CD8-positive, alpha-beta memory T cell (primary cell): ENCODE results near the gene LRRC56. TPM values are rescaled to one million over a fixed set of nuclear protein-coding genes. Genes with fewer than 3 reads are reported as not detected.
"Not testable (repeated sequence)": the region's sequence is repeated elsewhere in the genome, so short reads cannot be mapped to it uniquely, and the experiment has no call there.

ENCODE experiments used
- CTCF ChIA-PET: fragments of 350-600 bp; sonication (Branson Sonifier 250); formaldehyde crosslinking; loops from one replicate; lab custom pipeline; 2021; ENCODE audit warnings: antibody characterized with exemption; lab: Charles Lee
- POLR2A ChIA-PET: fragments of 350-600 bp; sonication (Branson Sonifier 250); formaldehyde crosslinking; loops from one replicate; lab custom pipeline; 2021; ENCODE audit warnings: antibody characterized with exemption; lab: Charles Lee
- DNase-seq, 5 donors: peaks; one replicate each; pipeline versions ENCODE4 v3.0.0 to v3.0.0-alpha.2; 2020 to 2022; ENCODE audit warnings: mixed read lengths in 1 of 5
- H3K27ac ChIP-seq: one replicate; pipeline ENCODE4 v1.7.0; 2013; ENCODE audit warnings: low read depth, mild to moderate bottlenecking, low read length, moderate library complexity
- H3K27me3 ChIP-seq: 2 replicates; pipeline ENCODE4 v1.7.0; 2013; ENCODE audit warnings: low read length, mild to moderate bottlenecking; ENCODE audit not compliant: insufficient read depth, poor library complexity, severe bottlenecking
- H3K36me3 ChIP-seq: 2 replicates; pipeline ENCODE4 v1.7.0; 2013; ENCODE audit warnings: mild to moderate bottlenecking, low read length, moderate library complexity; ENCODE audit not compliant: insufficient read depth
- H3K4me1 ChIP-seq: 2 replicates; pipeline ENCODE4 v1.7.0; 2013; ENCODE audit warnings: mild to moderate bottlenecking, low read length, moderate library complexity; ENCODE audit not compliant: insufficient read depth
- H3K4me3 ChIP-seq: 2 replicates; pipeline ENCODE4 v1.7.0; 2013; ENCODE audit warnings: mild to moderate bottlenecking, low read length
- H3K9me3 ChIP-seq: 2 replicates; pipeline ENCODE4 v1.7.0; 2013; ENCODE audit warnings: mild to moderate bottlenecking, low read length
- H3K27ac Mint-ChIP-seq, 8 donors: one replicate each; pipeline ENCODE4 v1.8.0; 2020 to 2021; ENCODE audit warnings: mixed read lengths in 8 of 8, mild to moderate bottlenecking in 6 of 8, inconsistent platforms in 3 of 8, moderate library complexity in 3 of 8
- H3K27me3 Mint-ChIP-seq, 2 donors: one replicate each; pipeline ENCODE4 v1.8.0; 2020 to 2021; ENCODE audit warnings: mixed read lengths in 2 of 2, mild to moderate bottlenecking in 1 of 2, moderate library complexity in 1 of 2
- H3K36me3 Mint-ChIP-seq, 3 donors: one replicate each; pipeline ENCODE4 v1.8.0; 2020 to 2021; ENCODE audit warnings: mixed read lengths in 3 of 3, inconsistent platforms in 1 of 3, mild to moderate bottlenecking in 1 of 3
- H3K4me1 Mint-ChIP-seq, 3 donors: one replicate each; pipeline ENCODE4 v1.8.0; 2020 to 2021; ENCODE audit warnings: mixed read lengths in 3 of 3, inconsistent platforms in 1 of 3, mild to moderate bottlenecking in 1 of 3
- H3K4me3 Mint-ChIP-seq, 7 donors: one replicate each; pipeline ENCODE4 v1.8.0; 2020 to 2021; ENCODE audit warnings: mixed read lengths in 7 of 7, mild to moderate bottlenecking in 6 of 7, moderate library complexity in 4 of 7, inconsistent platforms in 2 of 7
- H3K9me3 Mint-ChIP-seq, 5 donors: one replicate each; pipeline ENCODE4 v1.8.0; 2020 to 2022; ENCODE audit warnings: mixed read lengths in 5 of 5, mild to moderate bottlenecking in 3 of 5, moderate library complexity in 2 of 5, inconsistent platforms in 1 of 5
- polyA plus RNA-seq: library from polyadenylated mRNA; unstranded; fragments of 300-500 nt; fragmentation: Illumina TruSeq; gene quantifications from one replicate; pipeline ENCODE4 v1.2.3, GENCODE V29; 2021
- total RNA-seq, 2 experiments: library from RNA; stranded (reverse); gene quantifications; one replicate each; pipeline ENCODE4 v1.2.3, GENCODE V29; 2021

The LRRC56 gene
- total and polyA plus RNA-seq, 3 experiments from 2014 or later, result 0.81 to 2.1 (median 1.8) TPM

- no peaks in the 10 kb centered on the region for H3K36me3 ChIP-seq
- Mint-ChIP-seq H3K27ac (peak overlapping the region in 7 of 8 donors; percentile 39 to 87 (median 81)), H3K27me3 (no peaks in the 10 kb centered on the region), H3K4me1 (peaks cover 0 to 10% (median 3%) of the 10 kb centered on the region in 3 donors), H3K4me3 (peak overlapping the region; percentile 39 to 82 (median 74)), H3K9me3 (no peaks in the 10 kb centered on the region), H3K36me3 (peaks cover 0 to 8% (median 0%) of the 10 kb centered on the region in 3 donors)
- CTCF ChIA-PET, result interaction anchor here (1.4 kb wide), 1 partner anchor 155 kb away, joined by 3 read pairs; no protein-coding TSS in a partner anchor
- no peaks in the 10 kb centered on the region for H3K27me3 ChIP-seq
- DNase-seq, result peak in 4 of 5 donors; percentile 22 to 66 (median 35)
- H3K9me3 ChIP-seq, result no peaks in the 10 kb centered on the region
- POLR2A ChIA-PET, result interaction anchor here (0.8 to 1.2 kb wide), 5 partner anchors 8 to 360 kb away, joined by 3 to 4 read pairs (median 3); partner anchors contain the start of genes BET1L, IRF7, PHRF1 and RIC8A
- H3K4me1 ChIP-seq, result peaks cover 9% of the 10 kb centered on the region
- H3K4me3 ChIP-seq, result no peak overlapping the region
- peak overlapping the region; percentile 60 for H3K27ac ChIP-seq
Measured at GRCh38 chr11:567629-568292, 30.4 kb downstream of the LRRC56 start.

- POLR2A ChIA-PET, result interaction anchor here (0.6 to 1.2 kb wide), 7 partner anchors 12 to 361 kb away, joined by 3 to 4 read pairs (median 3); partner anchors contain the start of genes BET1L, IRF7, RIC8A and TMEM80
- Mint-ChIP-seq H3K27me3 (no peaks in the 10 kb centered on the region), H3K27ac (peak overlapping the region in 2 of 8 donors; percentile 63 to 74), H3K4me1 (peaks cover 0 to 10% (median 3%) of the 10 kb centered on the region in 3 donors), H3K4me3 (peak overlapping the region; percentile 68 to 90 (median 75)), H3K36me3 (peaks cover 0 to 6% (median 0%) of the 10 kb centered on the region in 3 donors), H3K9me3 (no peaks in the 10 kb centered on the region)
- CTCF ChIA-PET, result no interaction called here
- Histone ChIP-seq H3K9me3 (no peaks in the 10 kb centered on the region), H3K27ac (peak overlapping the region; percentile 80), H3K27me3 (no peaks in the 10 kb centered on the region), H3K4me3 (peak overlapping the region; percentile 60), H3K36me3 (no peaks in the 10 kb centered on the region), H3K4me1 (peaks cover 9% of the 10 kb centered on the region)
- DNase-seq, result peak; percentile 90 to 97 (median 94)
Measured at GRCh38 chr11:568306-569157, 31.2 kb downstream of the LRRC56 start.

- Histone ChIP-seq H3K27ac (peak overlapping the region; percentile 80), H3K4me1 (peaks cover 9% of the 10 kb centered on the region), H3K27me3 (no peaks in the 10 kb centered on the region), H3K4me3 (peak overlapping the region; percentile 60), H3K9me3 (no peaks in the 10 kb centered on the region), H3K36me3 (no peaks in the 10 kb centered on the region)
- Mint-ChIP-seq H3K4me3 (peak overlapping the region; percentile 68 to 90 (median 79)), H3K36me3 (peaks cover 0 to 1% (median 0%) of the 10 kb centered on the region in 3 donors), H3K9me3 (no peaks in the 10 kb centered on the region), H3K27me3 (no peaks in the 10 kb centered on the region), H3K4me1 (peaks cover 4 to 13% (median 6%) of the 10 kb centered on the region in 3 donors), H3K27ac (peak overlapping the region in 6 of 8 donors; percentile 54 to 79 (median 70))
- no peak for DNase-seq
- ChIA-PET CTCF (no interaction called here), POLR2A (interaction anchor here (0.6 to 1.2 kb wide), 5 partner anchors 13 to 285 kb away, joined by 3 to 4 read pairs (median 3); partner anchors contain the start of gene TMEM80)
Measured at GRCh38 chr11:569158-569885, 32.0 kb downstream of the LRRC56 start.

- H3K36me3 Mint-ChIP-seq, result peaks cover 0 to 3% (median 0%) of the 10 kb centered on the region in 3 donors
- ChIA-PET POLR2A (no interaction called here), CTCF (interaction anchor here (1.0 kb wide), 1 partner anchor 17 kb away, joined by 3 read pairs; no protein-coding TSS in a partner anchor)
- H3K27ac Mint-ChIP-seq, result peak overlapping the region in 1 of 8 donors; percentile 65
- H3K4me3 ChIP-seq, result no peak overlapping the region
- peaks cover 7 to 8% of the 10 kb centered on the region in 2 donors for H3K27me3 Mint-ChIP-seq
- H3K4me1 ChIP-seq, result peaks cover 15% of the 10 kb centered on the region
- DNase-seq, result no peak
- no peaks in the 10 kb centered on the region for H3K9me3 Mint-ChIP-seq
- no peak overlapping the region for H3K27ac ChIP-seq
- no peaks in the 10 kb centered on the region for H3K36me3 ChIP-seq
- peak overlapping the region in 2 of 7 donors; percentile 23 to 41 for H3K4me3 Mint-ChIP-seq
- no peaks in the 10 kb centered on the region for H3K9me3 ChIP-seq
- peaks cover 13 to 26% (median 15%) of the 10 kb centered on the region in 3 donors for H3K4me1 Mint-ChIP-seq
- H3K27me3 ChIP-seq, result no peaks in the 10 kb centered on the region
Measured at GRCh38 chr11:571802-572185, 34.5 kb downstream of the LRRC56 start.

GRCh38 chr11:573146-573759, 35.9 kb downstream of the LRRC56 start:
- no peaks in the 10 kb centered on the region for H3K9me3 Mint-ChIP-seq
- POLR2A ChIA-PET, result no interaction called here
- H3K4me3 Mint-ChIP-seq, result peak overlapping the region in 1 of 7 donors; percentile 74
- H3K36me3 Mint-ChIP-seq, result peaks cover 0 to 6% (median 0%) of the 10 kb centered on the region in 3 donors
- no peak overlapping the region for H3K4me3 ChIP-seq
- CTCF ChIA-PET, result no interaction called here
- no peak overlapping the region for H3K27ac Mint-ChIP-seq
- no peaks in the 10 kb centered on the region for H3K27me3 ChIP-seq
- H3K27me3 Mint-ChIP-seq, result peaks cover 7 to 8% of the 10 kb centered on the region in 2 donors
- no peaks in the 10 kb centered on the region for H3K36me3 ChIP-seq
- H3K4me1 ChIP-seq, result peaks cover 28% of the 10 kb centered on the region
- DNase-seq, result no peak
- peaks cover 24 to 36% (median 24%) of the 10 kb centered on the region in 3 donors for H3K4me1 Mint-ChIP-seq
- no peak overlapping the region for H3K27ac ChIP-seq
- no peaks in the 10 kb centered on the region for H3K9me3 ChIP-seq

- peak overlapping the region in 2 of 8 donors; percentile 29 to 65 for H3K27ac Mint-ChIP-seq
- H3K36me3 ChIP-seq, H3K9me3 Mint-ChIP-seq, POLR2A ChIA-PET, H3K9me3 ChIP-seq, H3K36me3 Mint-ChIP-seq, H3K27me3 Mint-ChIP-seq, CTCF ChIA-PET, H3K27me3 ChIP-seq: not testable (repeated sequence)
- Histone ChIP-seq H3K4me3 (peak overlapping the region; percentile 55), H3K4me1 (peaks cover 34% of the 10 kb centered on the region), H3K27ac (peak overlapping the region; percentile 43)
- H3K4me3 Mint-ChIP-seq, result peak overlapping the region; percentile 66 to 91 (median 87)
- DNase-seq, result peak in 1 of 5 donors; percentile 25
- peaks cover 30 to 42% (median 33%) of the 10 kb centered on the region in 3 donors for H3K4me1 Mint-ChIP-seq
Measured at GRCh38 chr11:574031-574570, 36.8 kb downstream of the LRRC56 start.
